GM12874 (cell line): ENCODE data around the gene C11orf68.

Source experiments
- CTCF ChIP-seq: IDR thresholded peaks from 2 replicates; pipeline ENCODE4 v1.5.1; 2011; ENCODE audit warnings: low read depth, mild to moderate bottlenecking, control low read depth, low read length, moderate library complexity; ENCODE audit not compliant: insufficient read depth

Gene C11orf68

GRCh38 chr11:65941720-65942310 is 23.0 kb upstream of the C11orf68 start:
- no peak for TF ChIP-seq CTCF

- TF ChIP-seq CTCF, result no peak
These were observed 18.9 kb upstream of the C11orf68 start for GRCh38 chr11:65937766-65938165.

- TF ChIP-seq CTCF, result no peak
These were observed 15.2 kb upstream of the C11orf68 start for GRCh38 chr11:65934014-65934413.

GRCh38 chr11:65932558-65932919 is 13.7 kb upstream of the C11orf68 start:
- 0 out of 2 replicates have a peak, but pooled peaks have one; percentile 1 for TF ChIP-seq CTCF

- TF ChIP-seq CTCF, result no peak
These were observed 13.1 kb upstream of the C11orf68 start for GRCh38 chr11:65931773-65932557.

GRCh38 chr11:65928667-65929066 is 9.8 kb upstream of the C11orf68 start:
- no peak for TF ChIP-seq CTCF

- TF ChIP-seq CTCF, result no peak
These were observed 9.1 kb upstream of the C11orf68 start for GRCh38 chr11:65927904-65928397.
